ENCODE measurements around the gene MYL10.

- TF ChIP-seq CTCF (IDR thresholded peaks at IDR 0.05): no peak
- no peak for TF ChIP-seq POLR2A (IDR thresholded peaks at IDR 0.05)
Observed at GRCh38 chr7:101612885-101613515, 16.1 kb downstream of the MYL10 start.

Measured in heart left ventricle (tissue), 13 donors.